Measurements from ENCODE around the gene TSPYL6.

- TF ChIP-seq SUZ12 (IDR thresholded peaks at IDR 0.05; ENCODE audit: extremely low read depth, insufficient read depth, insufficient read length) = no peak
- no peak for TF ChIP-seq YY1 (IDR thresholded peaks at IDR 0.05; ENCODE audit: insufficient read depth, insufficient read length)
- TF ChIP-seq ZNF274 (IDR thresholded peaks at IDR 0.05; ENCODE audit: low read depth, low read length) = no peak
Observed at GRCh38 chr2:54227798-54228197, 28.2 kb downstream of the TSPYL6 start.
